Right atrium auricular region (tissue), 2 donors: ENCODE results near the gene EEF2. TPM values are rescaled to one million over a fixed set of nuclear protein-coding genes. Genes with fewer than 3 reads are reported as not detected.
A peak's percentile ranks its signal among the peaks of the same experiment; 100 is the strongest.
"Not testable (repeated sequence)": the region's sequence is repeated elsewhere in the genome, so short reads cannot be mapped to it uniquely, and the experiment has no call there.

Experiments
- DNase-seq: peaks from one replicate; pipeline ENCODE4 v3.0.0-alpha.2; 2019; ENCODE audit warnings: low spot score
- H3K27ac ChIP-seq, 2 donors: fragments of 200-600 bp; sonication (generic); 1 replicate in 1 of 2; 2 replicates in 1 of 2; pipeline ENCODE4 v1.5.1; 2016 to 2019
- H3K27me3 ChIP-seq, 2 donors: fragments of 200-600 bp; sonication (generic); one replicate each; pipeline versions ENCODE4 v1.5.1 to v1.6.0; 2017 to 2019
- H3K36me3 ChIP-seq: fragments of 200-600 bp; sonication (generic); one replicate; pipeline ENCODE4 v1.5.1; 2016
- H3K4me1 ChIP-seq, 2 donors: fragments of 200-600 bp; sonication (generic); one replicate each; pipeline versions ENCODE4 v1.5.1 to v1.6.0; 2017 to 2019
- H3K4me3 ChIP-seq, 2 donors: fragments of 200-600 bp; sonication (generic); 1 replicate in 1 of 2; 2 replicates in 1 of 2; pipeline ENCODE4 v1.5.1; 2017 to 2019; ENCODE audit warnings: mild to moderate bottlenecking in 1 of 2, moderate library complexity in 1 of 2
- H3K9me3 ChIP-seq, 2 donors: fragments of 200-600 bp; sonication (generic); one replicate each; pipeline ENCODE4 v1.5.1; 2019
- total RNA-seq, 2 donors: library from RNA; depleted of rRNA; stranded (reverse); fragments of >200 nt; gene quantifications; one replicate each; pipeline ENCODE4 v1.1.0, GENCODE V29; 2016
- TF ChIP-seq, protein P1 (sequence below), 2 donors: fragments of 200-600 bp; sonication (generic); IDR thresholded peaks; one replicate each; pipeline ENCODE4 v1.5.1; 2019; ENCODE audit warnings: antibody characterized with exemption in 2 of 2

Gene EEF2
- total RNA-seq, 2 donors from 2014 or later, result 1,205 to 1,737 TPM

- no peaks in the 10 kb centered on the region for H3K27me3 ChIP-seq
- peaks cover 0 to 9% of the 10 kb centered on the region in 2 donors for H3K4me1 ChIP-seq
- H3K36me3 ChIP-seq, result peaks cover 48% of the 10 kb centered on the region
- H3K27ac ChIP-seq, result peak overlapping the region; percentile 74 to 98
- no peak overlapping the region for H3K4me3 ChIP-seq
- H3K9me3 ChIP-seq, result no peaks in the 10 kb centered on the region
- no peak for DNase-seq
- TF ChIP-seq, protein P1, sequence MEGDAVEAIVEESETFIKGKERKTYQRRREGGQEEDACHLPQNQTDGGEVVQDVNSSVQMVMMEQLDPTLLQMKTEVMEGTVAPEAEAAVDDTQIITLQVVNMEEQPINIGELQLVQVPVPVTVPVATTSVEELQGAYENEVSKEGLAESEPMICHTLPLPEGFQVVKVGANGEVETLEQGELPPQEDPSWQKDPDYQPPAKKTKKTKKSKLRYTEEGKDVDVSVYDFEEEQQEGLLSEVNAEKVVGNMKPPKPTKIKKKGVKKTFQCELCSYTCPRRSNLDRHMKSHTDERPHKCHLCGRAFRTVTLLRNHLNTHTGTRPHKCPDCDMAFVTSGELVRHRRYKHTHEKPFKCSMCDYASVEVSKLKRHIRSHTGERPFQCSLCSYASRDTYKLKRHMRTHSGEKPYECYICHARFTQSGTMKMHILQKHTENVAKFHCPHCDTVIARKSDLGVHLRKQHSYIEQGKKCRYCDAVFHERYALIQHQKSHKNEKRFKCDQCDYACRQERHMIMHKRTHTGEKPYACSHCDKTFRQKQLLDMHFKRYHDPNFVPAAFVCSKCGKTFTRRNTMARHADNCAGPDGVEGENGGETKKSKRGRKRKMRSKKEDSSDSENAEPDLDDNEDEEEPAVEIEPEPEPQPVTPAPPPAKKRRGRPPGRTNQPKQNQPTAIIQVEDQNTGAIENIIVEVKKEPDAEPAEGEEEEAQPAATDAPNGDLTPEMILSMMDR (IDR thresholded peaks at IDR 0.05), result no peak
Measured at GRCh38 chr19:3944018-3944721, 41.1 kb downstream of the EEF2 start.

GRCh38 chr19:3942790-3943409 is 42.4 kb downstream of the EEF2 start:
- Histone ChIP-seq H3K27me3 (no peaks in the 10 kb centered on the region), H3K36me3 (peaks cover 52% of the 10 kb centered on the region), H3K4me3 (no peak overlapping the region), H3K4me1 (peaks cover 0 to 9% of the 10 kb centered on the region in 2 donors), H3K27ac (peak overlapping the region; percentile 74 to 98), H3K9me3 (no peaks in the 10 kb centered on the region)
- TF ChIP-seq, protein P1 (IDR thresholded peaks at IDR 0.05), result no peak
- no peak for DNase-seq

DNA sequence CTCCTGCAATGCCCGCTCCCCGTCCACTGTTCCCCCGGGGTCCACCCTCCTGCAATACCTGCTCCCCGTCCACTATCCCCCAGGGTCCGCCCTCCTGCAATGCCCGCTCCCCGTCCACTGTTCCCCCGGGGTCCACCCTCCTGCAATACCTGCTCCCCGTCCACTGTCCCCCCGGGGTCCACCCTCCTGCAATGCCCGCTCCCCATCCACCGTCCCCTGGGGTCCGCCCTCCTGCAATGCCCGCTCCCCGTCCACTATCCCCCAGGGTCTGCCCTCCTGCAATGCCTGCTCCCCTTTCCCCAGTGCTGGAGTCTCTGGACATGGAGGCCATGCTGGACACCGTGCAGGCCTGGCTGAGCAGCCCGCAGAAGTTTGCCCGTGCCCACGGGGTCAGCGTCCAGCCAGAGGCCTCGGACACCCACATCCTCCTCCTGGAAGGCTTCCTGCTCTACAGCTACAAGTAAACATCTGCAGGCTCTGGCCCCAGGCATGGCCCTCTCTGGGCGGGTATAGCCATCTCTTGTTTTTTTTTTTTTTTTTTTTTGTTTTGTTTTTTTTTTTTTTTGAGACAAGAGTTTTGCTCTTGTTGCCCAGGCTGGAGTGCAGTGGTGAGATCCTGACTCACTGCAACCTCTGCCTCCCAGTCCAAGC is 46.8 kb downstream of the EEF2 start:
- H3K9me3 ChIP-seq, H3K4me3 ChIP-seq, H3K4me1 ChIP-seq, H3K27me3 ChIP-seq, H3K27ac ChIP-seq, DNase-seq: not testable (repeated sequence)
- H3K36me3 ChIP-seq, result peaks cover 50% of the 10 kb centered on the region

GRCh38 chr19:3936506-3937442 is 48.5 kb downstream of the EEF2 start:
- Histone ChIP-seq H3K27ac (peak overlapping the region; percentile 86 to 88), H3K36me3 (peaks cover 41% of the 10 kb centered on the region), H3K27me3 (no peaks in the 10 kb centered on the region), H3K4me1 (peaks cover 0 to 5% of the 10 kb centered on the region in 2 donors), H3K9me3 (no peaks in the 10 kb centered on the region), H3K4me3 (peak overlapping the region; percentile 57 to 68)
- TF ChIP-seq, protein P1 (IDR thresholded peaks at IDR 0.05), result no peak
- no peak for DNase-seq

DNA sequence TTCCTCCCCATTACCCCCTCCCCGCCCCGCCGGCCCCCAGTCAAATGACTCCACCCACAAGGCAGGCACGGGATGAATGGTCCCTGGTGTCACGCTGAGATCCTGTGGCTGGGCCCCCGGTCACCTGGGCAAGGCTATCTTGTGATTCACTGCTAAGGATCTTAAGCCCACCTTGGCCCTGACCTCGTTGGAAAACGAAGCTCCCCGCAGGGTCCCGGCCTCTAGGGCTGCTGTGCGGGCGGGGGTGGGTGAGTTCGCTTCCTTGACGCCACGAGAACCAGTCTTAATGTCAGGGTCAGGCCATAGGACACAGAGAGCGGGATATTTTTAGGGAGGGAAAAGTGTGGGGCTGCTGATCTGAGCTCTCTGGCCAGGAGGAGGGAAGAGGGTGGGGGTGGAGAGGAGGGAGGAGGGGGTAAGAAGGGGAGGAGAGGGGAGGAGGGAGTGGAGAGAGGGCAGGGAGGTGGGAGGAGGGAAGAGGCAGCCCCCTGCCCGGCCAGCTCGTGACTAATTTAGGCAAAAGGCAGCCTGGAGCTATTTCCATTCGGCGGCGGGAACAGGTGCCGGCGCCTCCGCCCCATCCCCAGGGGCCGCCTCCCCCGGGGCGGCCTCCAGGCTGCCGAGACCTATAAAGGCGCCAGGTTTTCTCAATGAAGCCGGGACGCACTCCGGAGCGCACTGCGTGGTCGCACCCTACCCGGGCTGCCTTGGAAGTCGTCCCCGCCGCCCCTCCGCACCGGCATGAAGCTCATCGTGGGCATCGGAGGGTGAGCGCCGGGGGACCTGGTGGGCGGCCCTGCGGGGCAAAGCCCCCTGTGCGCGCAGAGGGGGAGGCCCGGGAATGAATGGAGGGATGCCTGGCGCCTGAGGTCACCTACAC is 52.1 kb downstream of the EEF2 start, which contains the start of gene NMRK2:
NMRK2 (plus strand) TSS at position 139 of the 880 bp plus-strand sequence; CDS start at position 742, 603 bp downstream.
- peak within 1 kb of the TSS; percentile 86 to 88 for H3K27ac ChIP-seq
- H3K27me3 ChIP-seq, result no peaks in the 10 kb centered on the region
- peak; percentile 64 for DNase-seq

More for the DNA sequence above, 52.1 kb downstream of the EEF2 start, which contains the start of gene NMRK2:
- Histone ChIP-seq H3K4me3 (peak within 1 kb of the TSS; percentile 57 to 68), H3K9me3 (no peaks in the 10 kb centered on the region), H3K36me3 (peaks cover 17% of the 10 kb centered on the region), H3K4me1 (peaks cover 0 to 8% of the 10 kb centered on the region in 2 donors)
- TF ChIP-seq, protein P1 (IDR thresholded peaks at IDR 0.05), result no peak
